Colonic mucosa (tissue), 4 donors: ENCODE measurements around the gene IGFBP4. TPM values are rescaled to one million over a fixed set of nuclear protein-coding genes. Genes with fewer than 3 reads are reported as not detected.

ENCODE experiments used
- DNase-seq: peaks from one replicate; pipeline ENCODE4 v3.0.0-alpha.2; 2020
- H3K27ac ChIP-seq: fragments of 200-600 bp; one replicate; pipeline ENCODE4 v1.8.0; 2021
- H3K27me3 ChIP-seq: fragments of 200-600 bp; one replicate; pipeline ENCODE4 v1.8.0; 2021
- H3K36me3 ChIP-seq: fragments of 200-600 bp; one replicate; pipeline ENCODE4 v1.8.0; 2021
- H3K4me1 ChIP-seq: fragments of 200-600 bp; one replicate; pipeline ENCODE4 v1.8.0; 2021; ENCODE audit warnings: mild to moderate bottlenecking
- H3K4me3 ChIP-seq: fragments of 200-600 bp; one replicate; pipeline ENCODE4 v1.8.0; 2021
- H3K9ac ChIP-seq, 2 donors: one replicate each; pipeline ENCODE4 v1.7.0; 2013; ENCODE audit warnings: control low read depth in 2 of 2, low read depth in 2 of 2, low read length in 2 of 2
- H3K9me3 ChIP-seq: fragments of 200-600 bp; one replicate; pipeline ENCODE4 v1.8.0; 2021
- CTCF ChIP-seq: fragments of 200-600 bp; IDR thresholded peaks from one replicate; pipeline ENCODE4 v1.8.0; 2022; ENCODE audit warnings: antibody characterized with exemption, mild to moderate bottlenecking
- intact Hi-C: fragments of 100-400 bp; cut with DNase I; formaldehyde crosslinking; loops from one replicate; pipeline ENCODE4 v1.14.1; 2022
- total RNA-seq, 2 donors: library from RNA; stranded (reverse); fragmentation: NEBNext Ultra II Directional in 1 of 2; extraction: Animal tissue kit (Norgen Biotek cat#: 25700) in 1 of 2; gene quantifications; one replicate each; pipeline ENCODE4 v1.2.1, GENCODE V29; 2021
- donor health status: healthy.
- donor health status: DM: no; HTN: no; CAD: no.
- donor health status: DM: no; HTN: no; CAD: no.

IGFBP4 gene
- total RNA-seq, 2 donors from 2014 or later, result 182 to 291 TPM

GRCh38 chr17:40483679-40484078 lies 40.4 kb downstream of the IGFBP4 start:
- Histone ChIP-seq H3K36me3 (no peaks in the 10 kb centered on the region), H3K4me1 (peaks cover 7% of the 10 kb centered on the region), H3K4me3 (no peak overlapping the region), H3K9ac (no peak overlapping the region), H3K27me3 (no peaks in the 10 kb centered on the region), H3K27ac (no peak overlapping the region), H3K9me3 (no peaks in the 10 kb centered on the region)
- intact Hi-C loops, result no loop called here
- no peak for DNase-seq
- no peak for TF ChIP-seq CTCF

GRCh38 chr17:40484285-40484972 lies 41.2 kb downstream of the IGFBP4 start:
- no peak overlapping the region for H3K9ac ChIP-seq
- no peak for DNase-seq
- H3K9me3 ChIP-seq, result no peaks in the 10 kb centered on the region
- H3K36me3 ChIP-seq, result no peaks in the 10 kb centered on the region
- no peaks in the 10 kb centered on the region for H3K27me3 ChIP-seq
- H3K4me3 ChIP-seq, result no peak overlapping the region
- no peak for TF ChIP-seq CTCF
- H3K4me1 ChIP-seq, result peaks cover 7% of the 10 kb centered on the region
- intact Hi-C loops, result no loop called here
- no peak overlapping the region for H3K27ac ChIP-seq

- no peaks in the 10 kb centered on the region for H3K27me3 ChIP-seq
- no peak for TF ChIP-seq CTCF
- no peak overlapping the region for H3K27ac ChIP-seq
- peaks cover 10% of the 10 kb centered on the region for H3K4me1 ChIP-seq
- no peak overlapping the region for H3K4me3 ChIP-seq
- no peaks in the 10 kb centered on the region for H3K36me3 ChIP-seq
- DNase-seq, result no peak
- intact Hi-C loops, result no loop called here
- no peak overlapping the region for H3K9ac ChIP-seq
- H3K9me3 ChIP-seq, result no peaks in the 10 kb centered on the region
Observed at GRCh38 chr17:40484973-40485530, 41.8 kb downstream of the IGFBP4 start.

- Histone ChIP-seq H3K4me3 (no peak overlapping the region), H3K36me3 (no peaks in the 10 kb centered on the region), H3K9ac (peak overlapping the region in 1 of 2 donors; percentile 2), H3K27me3 (no peaks in the 10 kb centered on the region), H3K4me1 (peaks cover 13% of the 10 kb centered on the region), H3K9me3 (no peaks in the 10 kb centered on the region), H3K27ac (peak overlapping the region; percentile 44)
- TF ChIP-seq CTCF, result no peak
- no peak for DNase-seq
- intact Hi-C loops, result no loop called here
Observed at GRCh38 chr17:40485851-40486521, 42.7 kb downstream of the IGFBP4 start.

- intact Hi-C loops, result no loop called here
- no peaks in the 10 kb centered on the region for H3K36me3 ChIP-seq
Observed at GRCh38 chr17:40486522-40487370, 43.5 kb downstream of the IGFBP4 start.

More at GRCh38 chr17:40486522-40487370, 43.5 kb downstream of the IGFBP4 start:
- no peak for DNase-seq
- no peak overlapping the region for H3K27ac ChIP-seq
- TF ChIP-seq CTCF, result no peak
- peaks cover 10% of the 10 kb centered on the region for H3K4me1 ChIP-seq
- no peaks in the 10 kb centered on the region for H3K9me3 ChIP-seq
- H3K27me3 ChIP-seq, result no peaks in the 10 kb centered on the region
- H3K9ac ChIP-seq, result no peak overlapping the region
- no peak overlapping the region for H3K4me3 ChIP-seq
